DMS53 treated with DMSO at 0.1 percent for 48 hours (cell line): ENCODE measurements around the gene SLC19A1.

Experiments
- DNase-seq: peaks from one replicate; lab custom pipeline; 2025; ENCODE audit not compliant: unreplicated experiment; lab: John Stamatoyannopoulos, UW

Gene SLC19A1

GRCh38 chr21:45558044-45558721 is 15.9 kb upstream of the SLC19A1 start:
- DNase-seq, result no peak

DNA sequence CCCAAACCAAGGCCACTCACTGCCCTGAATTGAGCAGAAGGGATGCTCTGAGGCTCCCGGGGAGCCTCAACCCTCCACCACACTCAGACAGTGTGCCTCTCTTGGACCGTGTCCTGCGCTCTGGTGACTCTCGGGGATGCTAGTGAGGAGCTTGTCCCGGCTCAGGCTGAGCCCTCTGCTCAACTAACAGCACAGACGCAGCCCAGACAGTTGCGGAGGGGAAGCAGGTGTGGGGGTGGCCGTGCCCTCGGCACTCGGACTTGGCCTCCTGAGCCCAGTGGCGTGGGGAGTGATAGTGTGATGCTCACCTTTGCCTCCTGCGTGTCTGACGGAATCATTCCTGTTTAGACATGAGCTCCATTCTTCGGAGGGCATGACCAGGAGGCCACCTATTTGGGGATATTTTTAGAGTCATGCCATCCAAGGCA is 15.4 kb upstream of the SLC19A1 start:
- DNase-seq, result no peak

- DNase-seq, result no peak
Measured at GRCh38 chr21:45556645-45557615, 14.7 kb upstream of the SLC19A1 start.

- no peak for DNase-seq
Measured at GRCh38 chr21:45556302-45556644, 14.0 kb upstream of the SLC19A1 start.

GRCh38 chr21:45555557-45556301 is 13.5 kb upstream of the SLC19A1 start:
- peak; percentile 82 for DNase-seq

DNA sequence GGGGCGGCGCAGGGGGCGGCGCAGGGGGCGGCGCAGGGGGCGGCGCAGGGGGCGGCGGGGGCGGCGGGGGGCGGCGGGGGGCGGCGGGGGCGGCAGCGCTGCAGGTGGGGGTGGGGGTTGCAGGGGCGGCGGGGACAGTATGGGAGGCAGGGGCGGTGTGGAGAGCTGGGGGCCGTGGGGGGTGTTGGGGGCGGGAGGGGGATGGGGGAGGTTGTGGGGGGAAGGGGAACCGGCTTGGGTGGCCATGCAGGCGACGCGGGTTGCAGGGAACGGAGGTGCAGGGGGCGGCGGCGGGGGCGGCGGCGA is 13.0 kb upstream of the SLC19A1 start:
- no peak for DNase-seq

- DNase-seq, result peak; percentile 4
Measured at GRCh38 chr21:45554477-45555175, 12.4 kb upstream of the SLC19A1 start.

- no peak for DNase-seq
Measured at GRCh38 chr21:45552696-45553391, 10.6 kb upstream of the SLC19A1 start.

- DNase-seq, result no peak
Measured at GRCh38 chr21:45551783-45552695, 9.8 kb upstream of the SLC19A1 start.

GRCh38 chr21:45551316-45551715 is 9.1 kb upstream of the SLC19A1 start:
- peak; percentile 4 for DNase-seq

GRCh38 chr21:45550522-45551210 is 8.4 kb upstream of the SLC19A1 start:
- no peak for DNase-seq

GRCh38 chr21:45549626-45550463 is 7.6 kb upstream of the SLC19A1 start:
- no peak for DNase-seq

GRCh38 chr21:45548711-45549491 is 6.7 kb upstream of the SLC19A1 start:
- no peak for DNase-seq

DNA sequence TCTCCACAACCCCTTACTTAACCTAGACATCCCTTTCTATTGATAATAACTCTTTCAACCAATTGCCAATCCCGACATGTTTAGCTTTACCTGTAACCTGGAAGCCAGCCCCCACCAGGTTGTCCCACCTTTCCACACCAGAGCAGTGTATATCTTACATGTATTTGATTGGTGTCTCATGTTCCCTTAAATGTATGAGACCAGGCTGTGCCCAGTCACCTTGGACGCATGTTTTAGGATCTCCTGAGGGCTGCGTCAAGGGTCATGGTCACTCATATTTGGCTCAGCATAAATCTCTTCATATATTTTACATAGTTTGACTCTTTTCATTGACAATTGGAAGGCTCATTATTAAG is 5.3 kb upstream of the SLC19A1 start:
- DNase-seq, result no peak

GRCh38 chr21:45546636-45547544 is 4.7 kb upstream of the SLC19A1 start:
- DNase-seq, result no peak
